Hindlimb muscle (tissue), 1 donor: ENCODE data around the gene MOB3A. TPM values are rescaled to one million over a fixed set of nuclear protein-coding genes. Genes with fewer than 3 reads are reported as not detected.

Experiments
- DNase-seq: peaks from one replicate; pipeline ENCODE4 v3.0.0-alpha.2; 2013
- polyA plus RNA-seq: library from polyadenylated mRNA; unstranded; fragments of 120-200 nt; gene quantifications from one replicate; pipeline ENCODE4 v1.2.1, GENCODE V29; 2013; ENCODE audit not compliant: insufficient read length

MOB3A gene
- polyA plus RNA-seq, 1 donor: 18.3 TPM

GRCh38 chr19:2081873-2082810, 14.0 kb downstream of the MOB3A start:
- no peak for DNase-seq

- no peak for DNase-seq
These were observed 15.7 kb downstream of the MOB3A start for GRCh38 chr19:2080336-2080988.

- no peak for DNase-seq
These were observed 16.2 kb downstream of the MOB3A start for GRCh38 chr19:2079865-2080301.

GRCh38 chr19:2079076-2079864, 16.9 kb downstream of the MOB3A start:
- DNase-seq: no peak

GRCh38 chr19:2077833-2078619, 18.1 kb downstream of the MOB3A start:
- no peak for DNase-seq

GRCh38 chr19:2077398-2077797, 18.7 kb downstream of the MOB3A start:
- no peak for DNase-seq

GRCh38 chr19:2076526-2076944, 19.6 kb downstream of the MOB3A start:
- DNase-seq: no peak

- no peak for DNase-seq
These were observed 23.2 kb downstream of the MOB3A start for GRCh38 chr19:2072757-2073551.

- no peak for DNase-seq
These were observed 25.0 kb downstream of the MOB3A start for GRCh38 chr19:2070986-2071673.

- DNase-seq: no peak
These were observed 25.7 kb downstream of the MOB3A start for GRCh38 chr19:2070436-2070827.

- DNase-seq: no peak
These were observed 31.2 kb downstream of the MOB3A start for GRCh38 chr19:2064788-2065524.

- DNase-seq: no peak
These were observed 31.7 kb downstream of the MOB3A start for GRCh38 chr19:2064395-2064787.

- no peak for DNase-seq
These were observed 32.3 kb downstream of the MOB3A start for GRCh38 chr19:2063824-2064223.

GRCh38 chr19:2062770-2063169, 33.4 kb downstream of the MOB3A start:
- no peak for DNase-seq

GRCh38 chr19:2062389-2062729, 33.8 kb downstream of the MOB3A start:
- no peak for DNase-seq

- DNase-seq: peak; percentile 98
These were observed 34.4 kb downstream of the MOB3A start for GRCh38 chr19:2061495-2062388.

- DNase-seq: peak; percentile 79
These were observed 35.1 kb downstream of the MOB3A start for GRCh38 chr19:2060884-2061494.

GRCh38 chr19:2059422-2060201, 36.5 kb downstream of the MOB3A start:
- DNase-seq: no peak
